Dendritic cell treated with granulocyte-macrophage colony-stimulating factor and Interleukin-4, amounts not matched to agents 40 ng/mL and 50 ng/mL, for 4 days (primary cell): ENCODE data around the gene NFAT5.
A peak's percentile ranks its signal among the peaks of the same experiment; 100 is the strongest.
"Not testable (repeated sequence)": the region's sequence is repeated elsewhere in the genome, so short reads cannot be mapped to it uniquely, and the experiment has no call there.

Source experiments
- H3K27ac Mint-ChIP-seq: one replicate; pipeline ENCODE4 v1.8.0; 2022; ENCODE audit warnings: mild to moderate bottlenecking, mixed read lengths
- H3K27me3 Mint-ChIP-seq: one replicate; pipeline ENCODE4 v1.8.0; 2022; ENCODE audit warnings: mild to moderate bottlenecking, mixed read lengths
- H3K36me3 Mint-ChIP-seq: one replicate; pipeline ENCODE4 v1.8.0; 2022; ENCODE audit warnings: low read depth, mixed read lengths
- H3K4me1 Mint-ChIP-seq: one replicate; pipeline ENCODE4 v1.8.0; 2022; ENCODE audit warnings: low read depth, mixed read lengths
- H3K4me3 Mint-ChIP-seq: one replicate; pipeline ENCODE4 v1.8.0; 2022; ENCODE audit warnings: mild to moderate bottlenecking, moderate library complexity, mixed read lengths
- H3K9me3 Mint-ChIP-seq: one replicate; pipeline ENCODE4 v1.8.0; 2022; ENCODE audit warnings: mixed read lengths
- intact Hi-C: fragments of 100-400 bp; cut with micrococcal nuclease; formaldehyde crosslinking; loops from one replicate; pipeline ENCODE4 v1.15.0; 2022

Gene NFAT5

GRCh38 chr16:69565671-69566239 is at the start of gene NFAT5:
TSS of gene NFAT5 (plus strand) at chr16:69565966. CDS start at chr16:69566302, 336 bp downstream.
- Mint-ChIP-seq H3K27me3 (peaks cover 6% of the 10 kb centered on the region), H3K27ac (peak within 1 kb of the TSS; percentile 96), H3K9me3 (no peaks in the 10 kb centered on the region), H3K4me3 (peak within 1 kb of the TSS; percentile 97), H3K36me3 (peaks cover 9% of the 10 kb centered on the region), H3K4me1 (peaks cover 34% of the 10 kb centered on the region)
- intact Hi-C loops, result no loop called here

DNA sequence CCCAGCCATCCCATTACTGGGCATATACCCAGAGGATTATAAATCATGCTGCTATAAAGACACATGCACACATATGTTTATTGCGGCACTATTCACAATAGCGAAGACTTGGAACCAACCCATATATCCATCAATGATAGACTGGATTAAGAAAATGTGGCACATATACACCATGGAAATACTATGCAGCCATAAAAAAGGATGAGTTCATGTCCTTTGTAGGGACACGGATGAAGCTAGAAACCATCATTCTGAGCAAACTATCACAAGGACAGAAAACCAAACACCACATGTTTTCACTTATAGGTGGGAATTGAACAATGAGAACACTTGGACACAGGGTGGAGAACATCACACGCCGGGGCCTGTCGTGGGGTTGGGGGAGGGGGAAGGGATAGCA is 47.9 kb upstream of the NFAT5 start:
- not testable (repeated sequence) for H3K9me3 Mint-ChIP-seq

DNA sequence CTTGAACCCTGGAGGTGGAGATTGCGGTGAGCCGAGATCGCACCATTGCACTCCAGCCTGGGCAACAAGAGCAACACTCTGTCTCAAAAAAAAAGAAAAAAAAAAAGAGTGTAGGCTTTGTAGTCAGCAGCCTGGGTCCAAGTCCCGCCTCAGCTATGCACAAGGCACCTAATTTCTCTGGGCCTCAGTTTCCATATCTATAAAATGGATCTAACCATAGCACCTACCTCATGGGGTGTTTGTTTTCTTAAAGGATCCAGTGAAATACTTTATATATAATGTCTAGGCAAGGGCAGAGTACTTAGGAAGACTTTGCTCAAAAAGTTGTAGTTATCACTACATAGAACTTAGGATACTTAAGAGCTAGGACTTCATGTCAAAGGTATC is 45.4 kb upstream of the NFAT5 start:
- Mint-ChIP-seq H3K4me1 (peaks cover 15% of the 10 kb centered on the region), H3K27me3 (peaks cover 72% of the 10 kb centered on the region), H3K27ac (no peak overlapping the region), H3K9me3 (peaks cover 7% of the 10 kb centered on the region), H3K36me3 (no peaks in the 10 kb centered on the region), H3K4me3 (no peak overlapping the region)
- intact Hi-C loops, result no loop called here

More for the DNA sequence above, 47.9 kb upstream of the NFAT5 start:
- Mint-ChIP-seq H3K4me1 (peaks cover 38% of the 10 kb centered on the region), H3K27me3 (peaks cover 58% of the 10 kb centered on the region)
- intact Hi-C loops, H3K36me3 Mint-ChIP-seq, H3K27ac Mint-ChIP-seq, H3K4me3 Mint-ChIP-seq: not testable (repeated sequence)

DNA sequence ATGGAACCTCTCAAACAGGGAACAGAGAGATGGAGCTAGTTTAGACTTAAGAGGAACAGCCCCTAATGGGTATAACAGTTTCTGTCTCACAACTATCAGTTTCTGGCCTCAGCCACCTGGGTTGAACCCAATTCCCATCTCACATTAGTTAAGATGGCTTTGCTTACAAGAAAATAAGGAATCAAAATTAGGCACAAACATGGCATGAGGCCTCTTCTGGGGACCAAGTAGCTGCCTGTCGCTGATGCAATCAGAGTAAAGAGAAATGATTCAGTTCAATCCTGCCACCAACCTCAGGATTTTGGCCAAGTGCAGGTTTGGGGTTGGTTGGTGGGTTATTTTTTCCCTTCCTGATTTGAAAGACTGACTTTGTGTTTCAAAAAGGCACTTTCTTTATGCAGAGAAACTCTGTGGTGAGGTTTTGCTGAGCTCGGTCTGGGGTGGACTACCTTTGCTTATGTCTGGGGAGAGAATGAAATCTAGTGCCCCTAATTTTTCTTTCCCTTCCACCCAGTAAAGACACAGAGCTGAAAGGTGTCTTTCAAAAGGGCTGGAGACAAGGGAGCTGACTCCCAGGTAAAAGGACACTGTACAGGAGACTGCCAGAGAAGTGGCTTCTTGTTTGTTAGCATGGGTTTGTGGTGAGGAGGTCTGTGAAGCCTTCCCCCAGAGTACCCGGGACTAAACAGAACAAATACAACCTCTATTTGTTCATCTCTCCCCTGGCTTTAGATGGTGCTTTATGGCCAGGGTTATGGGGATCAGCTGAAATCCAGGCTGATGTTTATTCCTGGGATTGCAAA is 44.8 kb upstream of the NFAT5 start:
- H3K4me3 Mint-ChIP-seq, result no peak overlapping the region
- intact Hi-C loops, result no loop called here
- H3K36me3 Mint-ChIP-seq, result no peaks in the 10 kb centered on the region

GRCh38 chr16:69522041-69522578 is 43.7 kb upstream of the NFAT5 start:
- Mint-ChIP-seq H3K27ac (no peak overlapping the region), H3K36me3 (no peaks in the 10 kb centered on the region), H3K9me3 (peaks cover 7% of the 10 kb centered on the region), H3K4me1 (peaks cover 6% of the 10 kb centered on the region), H3K27me3 (peaks cover 71% of the 10 kb centered on the region), H3K4me3 (no peak overlapping the region)
- intact Hi-C loops, result no loop called here

More for the DNA sequence above, 44.8 kb upstream of the NFAT5 start:
- Mint-ChIP-seq H3K27ac (no peak overlapping the region), H3K4me1 (peaks cover 9% of the 10 kb centered on the region), H3K9me3 (peaks cover 7% of the 10 kb centered on the region), H3K27me3 (peaks cover 74% of the 10 kb centered on the region)

DNA sequence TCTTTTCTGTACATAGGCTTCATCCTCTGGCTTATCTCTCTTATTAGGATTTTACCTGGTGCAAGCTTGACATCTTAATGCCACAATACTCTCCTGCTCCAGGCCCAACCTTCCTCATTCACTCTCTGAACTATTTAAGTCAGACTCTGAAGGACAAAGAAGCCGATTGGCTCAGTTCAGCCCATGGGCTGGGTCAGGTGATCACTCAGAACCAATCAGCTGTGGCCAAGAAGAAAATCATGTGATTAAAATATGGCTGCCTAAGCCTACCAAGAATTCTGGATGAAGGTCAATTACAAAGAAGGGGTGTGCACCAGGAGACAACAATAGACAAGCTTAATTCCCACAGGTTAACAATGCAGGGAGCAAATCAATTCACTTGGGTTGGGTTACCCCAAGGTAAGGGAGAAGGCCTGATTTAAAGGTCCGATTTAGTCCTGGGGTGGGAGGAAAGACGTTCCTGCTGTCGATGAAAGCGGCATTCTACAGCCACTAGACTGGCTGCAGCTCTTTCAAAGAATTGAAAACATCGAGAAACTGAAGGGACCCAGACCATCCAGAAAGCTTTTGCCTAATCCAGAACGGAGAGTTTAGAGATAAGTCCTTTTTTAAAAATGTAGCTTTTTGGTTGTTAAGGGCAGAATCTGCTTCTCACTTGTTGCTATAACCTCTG is 42.9 kb upstream of the NFAT5 start:
- Mint-ChIP-seq H3K4me1 (peaks cover 6% of the 10 kb centered on the region), H3K27ac (no peak overlapping the region), H3K4me3 (no peak overlapping the region), H3K9me3 (peaks cover 7% of the 10 kb centered on the region), H3K36me3 (no peaks in the 10 kb centered on the region), H3K27me3 (peaks cover 71% of the 10 kb centered on the region)
- intact Hi-C loops, result no loop called here

DNA sequence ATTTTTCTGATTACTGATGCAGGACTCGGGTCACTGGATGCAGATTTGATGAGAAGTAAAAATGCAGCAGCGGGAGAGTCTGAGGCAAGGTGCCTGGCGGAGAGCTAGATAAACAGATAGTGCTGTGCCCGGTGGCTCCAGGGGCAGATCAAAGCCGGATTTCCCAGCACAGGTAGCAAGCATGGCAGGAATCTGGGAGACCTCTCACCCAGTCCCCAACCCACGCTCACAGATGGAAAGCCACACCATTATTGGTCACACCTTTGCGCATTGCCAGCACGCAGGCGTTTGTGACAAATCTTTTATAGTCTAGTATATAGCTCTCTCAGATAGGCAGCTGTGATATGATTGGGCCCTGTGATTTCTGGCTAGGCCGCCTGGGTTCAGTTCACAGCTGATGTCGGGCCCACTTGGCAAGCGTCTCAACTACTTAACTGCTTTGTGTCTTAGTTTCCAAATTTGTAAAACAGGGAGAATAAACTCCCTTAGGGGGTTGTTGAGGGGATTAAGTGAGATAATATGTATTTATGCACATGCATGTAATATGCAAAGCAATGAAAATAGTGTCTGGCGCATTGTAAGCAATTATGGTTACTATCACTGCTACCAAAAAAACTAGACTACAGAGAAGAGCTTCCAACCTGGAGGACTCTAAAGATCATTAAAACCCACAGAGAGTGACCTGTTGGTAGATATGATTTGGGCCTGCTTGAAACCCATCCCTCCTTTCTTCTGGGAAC is 42.0 kb upstream of the NFAT5 start:
- intact Hi-C loops, result no loop called here
- Mint-ChIP-seq H3K27ac (no peak overlapping the region), H3K4me3 (no peak overlapping the region)

DNA sequence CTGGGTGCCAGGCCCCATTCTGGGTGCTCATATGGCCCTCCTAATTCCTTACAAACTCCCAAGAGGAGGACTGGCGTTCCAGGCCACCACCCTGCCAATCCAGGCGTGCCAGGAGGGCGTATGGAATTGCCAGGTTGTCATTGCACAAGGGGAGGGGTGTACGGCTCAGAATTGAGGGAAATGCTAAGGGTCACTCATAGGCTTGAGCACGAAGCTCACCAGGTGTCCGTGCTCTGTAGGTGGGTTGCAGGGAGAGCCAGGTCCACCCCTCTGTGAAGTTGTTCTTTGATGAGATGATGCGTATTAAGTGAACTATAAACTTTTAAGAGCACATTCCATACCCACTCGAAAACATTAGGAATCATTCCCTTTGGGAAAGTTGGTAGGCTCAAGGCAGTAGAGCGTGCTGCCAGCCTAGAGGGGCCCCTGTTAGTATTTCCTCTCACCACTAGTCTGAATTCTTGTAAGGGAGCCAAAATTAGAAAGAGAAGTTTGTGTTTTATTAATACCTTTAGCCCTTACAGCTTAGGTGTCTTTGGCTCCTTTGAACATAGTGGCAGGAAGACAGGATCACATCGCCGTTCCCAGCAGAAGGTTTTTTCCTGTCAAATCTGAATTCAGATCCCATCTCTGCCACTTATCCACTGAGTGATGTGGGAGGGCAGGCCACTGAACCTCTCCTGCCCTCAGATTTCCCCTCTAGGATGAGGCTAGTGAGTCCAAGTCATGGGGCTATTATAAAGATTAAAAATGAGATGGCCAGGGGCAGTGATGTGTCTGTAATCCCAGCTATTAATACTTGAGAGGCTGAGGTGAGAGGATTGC is 38.7 kb upstream of the NFAT5 start:
- peaks cover 7% of the 10 kb centered on the region for H3K9me3 Mint-ChIP-seq
- H3K4me1 Mint-ChIP-seq, result peaks cover 20% of the 10 kb centered on the region
- H3K4me3 Mint-ChIP-seq, result no peak overlapping the region
- H3K27me3 Mint-ChIP-seq, result peaks cover 53% of the 10 kb centered on the region
- no peaks in the 10 kb centered on the region for H3K36me3 Mint-ChIP-seq
- H3K27ac Mint-ChIP-seq, result no peak overlapping the region
- intact Hi-C loops, result loop anchor here (5.0 kb wide), 1 partner anchor 35 kb away; no protein-coding TSS in a partner anchor

More for the DNA sequence above, 42.0 kb upstream of the NFAT5 start:
- H3K4me1 Mint-ChIP-seq, result peaks cover 6% of the 10 kb centered on the region
- no peaks in the 10 kb centered on the region for H3K36me3 Mint-ChIP-seq
- peaks cover 7% of the 10 kb centered on the region for H3K9me3 Mint-ChIP-seq
- H3K27me3 Mint-ChIP-seq, result peaks cover 73% of the 10 kb centered on the region

- Mint-ChIP-seq H3K4me1 (peaks cover 32% of the 10 kb centered on the region), H3K27me3 (peaks cover 34% of the 10 kb centered on the region), H3K36me3 (no peaks in the 10 kb centered on the region), H3K4me3 (no peak overlapping the region), H3K9me3 (no peaks in the 10 kb centered on the region), H3K27ac (no peak overlapping the region)
- intact Hi-C loops, result no loop called here
These were observed 33.8 kb upstream of the NFAT5 start for GRCh38 chr16:69531988-69532387.

- Mint-ChIP-seq H3K27me3 (peaks cover 29% of the 10 kb centered on the region), H3K9me3 (no peaks in the 10 kb centered on the region), H3K4me1 (peaks cover 41% of the 10 kb centered on the region), H3K27ac (no peak overlapping the region), H3K36me3 (no peaks in the 10 kb centered on the region), H3K4me3 (no peak overlapping the region)
- intact Hi-C loops, result no loop called here
These were observed 32.9 kb upstream of the NFAT5 start for GRCh38 chr16:69532641-69533455.

DNA sequence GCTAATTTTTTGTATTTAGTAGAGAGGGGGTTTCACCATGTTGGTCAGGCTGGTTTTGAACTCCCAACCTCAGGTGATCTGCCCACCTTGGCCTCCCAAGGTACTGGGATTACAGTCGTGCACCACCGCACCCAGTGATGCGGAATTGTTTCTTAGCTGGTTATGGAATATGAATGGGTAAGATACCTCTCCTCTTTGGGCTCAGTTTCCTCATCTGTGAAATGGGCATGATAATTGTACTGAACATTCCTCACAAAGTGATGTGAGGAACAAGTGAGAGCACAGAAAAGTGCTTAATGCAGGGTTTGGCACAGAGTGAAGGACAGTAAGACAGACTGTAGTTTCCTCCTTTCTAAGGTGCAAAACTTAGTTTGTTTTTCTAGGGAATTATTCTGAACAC is 31.0 kb upstream of the NFAT5 start:
- H3K4me1 Mint-ChIP-seq, result peaks cover 44% of the 10 kb centered on the region
- peaks cover 8% of the 10 kb centered on the region for H3K9me3 Mint-ChIP-seq
- no peak overlapping the region for H3K27ac Mint-ChIP-seq
- peaks cover 23% of the 10 kb centered on the region for H3K27me3 Mint-ChIP-seq
- intact Hi-C loops, result no loop called here
- no peaks in the 10 kb centered on the region for H3K36me3 Mint-ChIP-seq
- no peak overlapping the region for H3K4me3 Mint-ChIP-seq
